HepG2 (cell line): Measurements from ENCODE around the gene CCNG1. TPM values are rescaled to one million over a fixed set of nuclear protein-coding genes. Genes with fewer than 3 reads are reported as not detected.

Experiments
- NFE2 ChIP-seq: sonication (generic); formaldehyde crosslinking; IDR thresholded peaks from 2 replicates; pipeline ENCODE4 v1.4.0; 2020; ENCODE audit warnings: missing genetic modification reagents
- SIN3B ChIP-seq: fragments of 150-350 bp; IDR thresholded peaks from 2 replicates; pipeline ENCODE4 v1.6.1; 2014; ENCODE audit warnings: low read length
- SMYD3 ChIP-seq: sonication (generic); formaldehyde crosslinking; IDR thresholded peaks from 2 replicates; pipeline ENCODE4 v1.8.1; 2023; ENCODE audit warnings: mild to moderate bottlenecking, missing genetic modification reagents
- ZFY ChIP-seq: sonication (generic); formaldehyde crosslinking; IDR thresholded peaks from 2 replicates; pipeline ENCODE4 v1.4.0; 2020; ENCODE audit warnings: missing genetic modification reagents
- polyA plus RNA-seq, 8 experiments: library from polyadenylated mRNA; depleted of rRNA in 3 of 8; stranded (reverse) in 7 of 8; unstranded in 1 of 8; fragments of >200 nt; fragmentation: Illumina TruSeq in 4 of 8; extraction: Trizol in 4 of 8; gene quantifications; 2 replicates each; pipeline versions ENCODE4 v1.2.1 to v1.2.3, GENCODE V29; 2011 to 2016; ENCODE audit warnings: low read depth in 4 of 8, missing spikeins in 1 of 8, mixed read lengths in 1 of 8; ENCODE audit not compliant: insufficient read depth in 1 of 8
- total RNA-seq, 5 experiments: library from RNA; depleted of rRNA; stranded (reverse); fragments of >200 nt; fragmentation: Illumina TruSeq; extraction: Trizol; gene quantifications; 2 replicates each; pipeline ENCODE4 v1.2.3, GENCODE V29; 2016; ENCODE audit warnings: low read depth in 1 of 5
- TF ChIP-seq, protein P1 (sequence below): sonication (generic); formaldehyde crosslinking; IDR thresholded peaks from one replicate; pipeline ENCODE4 v1.5.1; 2020; ENCODE audit warnings: mild to moderate bottlenecking, missing genetic modification reagents; ENCODE audit errors: not compliant biosample characterization
- TF ChIP-seq, protein P2 (sequence below): sonication (generic); formaldehyde crosslinking; IDR thresholded peaks from 2 replicates; pipeline ENCODE4 v1.5.0; 2020; ENCODE audit warnings: mild to moderate bottlenecking, missing genetic modification reagents, borderline replicate concordance
- TF ChIP-seq, protein P3 (sequence below): IDR thresholded peaks from 2 replicates; pipeline ENCODE4 v1.6.1; 2016; ENCODE audit warnings: missing genetic modification reagents, missing compliant biosample characterization

Gene CCNG1
- total and polyA plus RNA-seq, 2 of the 13 experiments (the other 11 are each of a cell fraction or from before 2014, with no cell fraction given), result 181 to 353 TPM

DNA sequence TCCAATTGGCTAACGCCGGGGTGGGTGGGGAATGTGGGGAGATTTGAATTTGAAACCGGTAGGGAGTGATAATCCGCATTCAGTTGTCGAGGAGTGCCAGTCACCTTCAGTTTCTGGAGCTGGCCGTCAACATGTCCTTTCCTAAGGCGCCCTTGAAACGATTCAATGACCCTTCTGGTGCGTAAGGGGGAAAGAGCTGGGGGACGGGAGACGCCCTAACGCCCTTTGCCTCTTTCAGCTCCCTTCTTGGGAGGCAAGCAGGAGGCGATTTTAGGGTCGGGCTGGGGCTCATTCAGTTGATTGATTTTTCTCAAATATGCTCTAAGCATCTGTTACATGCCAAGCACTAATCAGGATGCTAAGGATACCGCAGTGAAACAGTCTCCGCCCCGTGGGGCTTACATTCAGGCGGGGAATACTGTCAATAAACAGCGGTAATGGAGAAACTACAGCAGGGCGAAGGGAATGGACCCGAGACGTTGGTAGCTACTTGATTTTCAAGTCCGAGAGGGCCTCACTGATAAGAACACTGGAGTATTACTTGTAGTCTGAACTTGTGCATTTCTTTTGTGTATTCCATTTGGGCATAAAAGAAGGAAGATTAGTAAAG lies 23.3 kb downstream of the CCNG1 start, which contains the start of gene HMMR (continued):
- TF ChIP-seq, protein P1, sequence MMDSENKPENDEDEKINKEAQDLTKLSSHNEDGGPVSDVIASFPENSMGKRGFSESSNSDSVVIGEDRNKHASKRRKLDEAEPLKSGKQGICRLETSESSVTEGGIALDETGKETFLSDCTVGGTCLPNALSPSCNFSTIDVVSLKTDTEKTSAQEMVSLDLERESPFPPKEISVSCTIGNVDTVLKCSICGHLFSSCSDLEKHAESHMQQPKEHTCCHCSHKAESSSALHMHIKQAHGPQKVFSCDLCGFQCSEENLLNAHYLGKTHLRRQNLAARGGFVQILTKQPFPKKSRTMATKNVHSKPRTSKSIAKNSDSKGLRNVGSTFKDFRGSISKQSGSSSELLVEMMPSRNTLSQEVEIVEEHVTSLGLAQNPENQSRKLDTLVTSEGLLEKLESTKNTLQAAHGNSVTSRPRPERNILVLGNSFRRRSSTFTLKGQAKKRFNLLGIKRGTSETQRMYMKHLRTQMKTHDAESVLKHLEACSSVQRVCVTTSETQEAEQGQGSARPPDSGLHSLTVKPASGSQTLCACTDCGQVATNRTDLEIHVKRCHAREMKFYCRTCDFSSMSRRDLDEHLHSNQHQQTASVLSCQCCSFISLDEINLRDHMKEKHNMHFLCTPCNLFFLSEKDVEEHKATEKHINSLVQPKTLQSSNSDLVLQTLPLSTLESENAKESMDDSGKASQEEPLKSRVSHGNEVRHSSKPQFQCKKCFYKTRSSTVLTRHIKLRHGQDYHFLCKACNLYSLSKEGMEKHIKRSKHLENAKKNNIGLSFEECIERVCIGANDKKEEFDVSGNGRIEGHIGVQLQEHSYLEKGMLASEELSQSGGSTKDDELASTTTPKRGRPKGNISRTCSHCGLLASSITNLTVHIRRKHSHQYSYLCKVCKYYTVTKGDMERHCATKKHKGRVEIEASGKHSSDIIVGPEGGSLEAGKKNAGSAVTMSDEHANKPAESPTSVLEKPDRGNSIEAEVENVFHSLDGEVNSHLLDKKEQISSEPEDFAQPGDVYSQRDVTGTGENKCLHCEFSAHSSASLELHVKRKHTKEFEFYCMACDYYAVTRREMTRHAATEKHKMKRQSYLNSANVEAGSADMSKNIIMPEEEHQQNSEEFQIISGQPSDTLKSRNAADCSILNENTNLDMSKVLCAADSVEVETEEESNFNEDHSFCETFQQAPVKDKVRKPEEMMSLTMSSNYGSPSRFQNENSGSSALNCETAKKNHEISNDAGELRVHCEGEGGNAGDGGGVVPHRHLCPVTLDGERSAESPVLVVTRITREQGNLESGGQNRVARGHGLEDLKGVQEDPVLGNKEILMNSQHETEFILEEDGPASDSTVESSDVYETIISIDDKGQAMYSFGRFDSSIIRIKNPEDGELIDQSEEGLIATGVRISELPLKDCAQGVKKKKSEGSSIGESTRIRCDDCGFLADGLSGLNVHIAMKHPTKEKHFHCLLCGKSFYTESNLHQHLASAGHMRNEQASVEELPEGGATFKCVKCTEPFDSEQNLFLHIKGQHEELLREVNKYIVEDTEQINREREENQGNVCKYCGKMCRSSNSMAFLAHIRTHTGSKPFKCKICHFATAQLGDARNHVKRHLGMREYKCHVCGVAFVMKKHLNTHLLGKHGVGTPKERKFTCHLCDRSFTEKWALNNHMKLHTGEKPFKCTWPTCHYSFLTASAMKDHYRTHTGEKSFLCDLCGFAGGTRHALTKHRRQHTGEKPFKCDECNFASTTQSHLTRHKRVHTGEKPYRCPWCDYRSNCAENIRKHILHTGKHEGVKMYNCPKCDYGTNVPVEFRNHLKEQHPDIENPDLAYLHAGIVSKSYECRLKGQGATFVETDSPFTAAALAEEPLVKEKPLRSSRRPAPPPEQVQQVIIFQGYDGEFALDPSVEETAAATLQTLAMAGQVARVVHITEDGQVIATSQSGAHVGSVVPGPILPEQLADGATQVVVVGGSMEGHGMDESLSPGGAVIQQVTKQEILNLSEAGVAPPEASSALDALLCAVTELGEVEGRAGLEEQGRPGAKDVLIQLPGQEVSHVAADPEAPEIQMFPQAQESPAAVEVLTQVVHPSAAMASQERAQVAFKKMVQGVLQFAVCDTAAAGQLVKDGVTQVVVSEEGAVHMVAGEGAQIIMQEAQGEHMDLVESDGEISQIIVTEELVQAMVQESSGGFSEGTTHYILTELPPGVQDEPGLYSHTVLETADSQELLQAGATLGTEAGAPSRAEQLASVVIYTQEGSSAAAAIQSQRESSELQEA (CRISPR knock-in tag), result no peak
- TF ChIP-seq, protein P2, sequence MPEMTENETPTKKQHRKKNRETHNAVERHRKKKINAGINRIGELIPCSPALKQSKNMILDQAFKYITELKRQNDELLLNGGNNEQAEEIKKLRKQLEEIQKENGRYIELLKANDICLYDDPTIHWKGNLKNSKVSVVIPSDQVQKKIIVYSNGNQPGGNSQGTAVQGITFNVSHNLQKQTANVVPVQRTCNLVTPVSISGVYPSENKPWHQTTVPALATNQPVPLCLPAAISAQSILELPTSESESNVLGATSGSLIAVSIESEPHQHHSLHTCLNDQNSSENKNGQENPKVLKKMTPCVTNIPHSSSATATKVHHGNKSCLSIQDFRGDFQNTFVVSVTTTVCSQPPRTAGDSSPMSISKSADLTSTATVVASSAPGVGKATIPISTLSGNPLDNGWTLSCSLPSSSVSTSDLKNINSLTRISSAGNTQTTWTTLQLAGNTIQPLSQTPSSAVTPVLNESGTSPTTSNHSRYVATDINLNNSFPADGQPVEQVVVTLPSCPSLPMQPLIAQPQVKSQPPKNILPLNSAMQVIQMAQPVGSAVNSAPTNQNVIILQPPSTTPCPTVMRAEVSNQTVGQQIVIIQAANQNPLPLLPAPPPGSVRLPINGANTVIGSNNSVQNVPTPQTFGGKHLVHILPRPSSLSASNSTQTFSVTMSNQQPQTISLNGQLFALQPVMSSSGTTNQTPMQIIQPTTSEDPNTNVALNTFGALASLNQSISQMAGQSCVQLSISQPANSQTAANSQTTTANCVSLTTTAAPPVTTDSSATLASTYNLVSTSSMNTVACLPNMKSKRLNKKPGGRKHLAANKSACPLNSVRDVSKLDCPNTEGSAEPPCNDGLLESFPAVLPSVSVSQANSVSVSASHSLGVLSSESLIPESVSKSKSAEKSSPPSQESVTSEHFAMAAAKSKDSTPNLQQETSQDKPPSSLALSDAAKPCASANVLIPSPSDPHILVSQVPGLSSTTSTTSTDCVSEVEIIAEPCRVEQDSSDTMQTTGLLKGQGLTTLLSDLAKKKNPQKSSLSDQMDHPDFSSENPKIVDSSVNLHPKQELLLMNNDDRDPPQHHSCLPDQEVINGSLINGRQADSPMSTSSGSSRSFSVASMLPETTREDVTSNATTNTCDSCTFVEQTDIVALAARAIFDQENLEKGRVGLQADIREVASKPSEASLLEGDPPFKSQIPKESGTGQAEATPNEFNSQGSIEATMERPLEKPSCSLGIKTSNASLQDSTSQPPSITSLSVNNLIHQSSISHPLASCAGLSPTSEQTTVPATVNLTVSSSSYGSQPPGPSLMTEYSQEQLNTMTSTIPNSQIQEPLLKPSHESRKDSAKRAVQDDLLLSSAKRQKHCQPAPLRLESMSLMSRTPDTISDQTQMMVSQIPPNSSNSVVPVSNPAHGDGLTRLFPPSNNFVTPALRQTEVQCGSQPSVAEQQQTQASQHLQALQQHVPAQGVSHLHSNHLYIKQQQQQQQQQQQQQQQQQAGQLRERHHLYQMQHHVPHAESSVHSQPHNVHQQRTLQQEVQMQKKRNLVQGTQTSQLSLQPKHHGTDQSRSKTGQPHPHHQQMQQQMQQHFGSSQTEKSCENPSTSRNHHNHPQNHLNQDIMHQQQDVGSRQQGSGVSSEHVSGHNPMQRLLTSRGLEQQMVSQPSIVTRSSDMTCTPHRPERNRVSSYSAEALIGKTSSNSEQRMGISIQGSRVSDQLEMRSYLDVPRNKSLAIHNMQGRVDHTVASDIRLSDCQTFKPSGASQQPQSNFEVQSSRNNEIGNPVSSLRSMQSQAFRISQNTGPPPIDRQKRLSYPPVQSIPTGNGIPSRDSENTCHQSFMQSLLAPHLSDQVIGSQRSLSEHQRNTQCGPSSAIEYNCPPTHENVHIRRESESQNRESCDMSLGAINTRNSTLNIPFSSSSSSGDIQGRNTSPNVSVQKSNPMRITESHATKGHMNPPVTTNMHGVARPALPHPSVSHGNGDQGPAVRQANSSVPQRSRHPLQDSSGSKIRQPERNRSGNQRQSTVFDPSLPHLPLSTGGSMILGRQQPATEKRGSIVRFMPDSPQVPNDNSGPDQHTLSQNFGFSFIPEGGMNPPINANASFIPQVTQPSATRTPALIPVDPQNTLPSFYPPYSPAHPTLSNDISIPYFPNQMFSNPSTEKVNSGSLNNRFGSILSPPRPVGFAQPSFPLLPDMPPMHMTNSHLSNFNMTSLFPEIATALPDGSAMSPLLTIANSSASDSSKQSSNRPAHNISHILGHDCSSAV (CRISPR knock-in tag), result no peak
- TF ChIP-seq, protein P3, sequence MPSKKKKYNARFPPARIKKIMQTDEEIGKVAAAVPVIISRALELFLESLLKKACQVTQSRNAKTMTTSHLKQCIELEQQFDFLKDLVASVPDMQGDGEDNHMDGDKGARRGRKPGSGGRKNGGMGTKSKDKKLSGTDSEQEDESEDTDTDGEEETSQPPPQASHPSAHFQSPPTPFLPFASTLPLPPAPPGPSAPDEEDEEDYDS (CRISPR knock-in tag), result 0 out of 2 replicates have a peak, but pooled peaks have one; percentile 2
- TF ChIP-seq NFE2 (no peak), SMYD3 (CRISPR knock-in tag) (0 out of 2 replicates have a peak, but pooled peaks have one; percentile 7), ZFY (CRISPR knock-in tag) (0 out of 2 replicates have a peak, but pooled peaks have one; percentile 12), SIN3B (peak; percentile 90)
